GM12878 (cell line): ENCODE measurements around the gene FXN. TPM values are rescaled to one million over a fixed set of nuclear protein-coding genes. Genes with fewer than 3 reads are reported as not detected.

ENCODE experiments used
- ATAC-seq: fragments of 200-7000 bp; cut with Tn5 transposase; 3 replicates; pipeline ENCODE4 v1.9.1; 2020; ENCODE audit warnings: mild to moderate bottlenecking, moderate library complexity
- BruUV-seq: library from RNA; stranded (reverse); fragments of 400-500 nt; replicated peaks from 2 replicates; lab custom pipeline; 2021; lab: Mats Ljungman, UMichigan
- CTCF ChIA-PET: fragments of 300-600 bp; sonication (Branson Sonifier 250); formaldehyde crosslinking; extraction: SDS; loops from one replicate; lab custom pipeline; 2021; ENCODE audit warnings: inconsistent platforms; lab: Yijun Ruan, JAX
- POLR2A ChIA-PET: fragments of 350-600 bp; formaldehyde crosslinking; extraction: SDS; loops from one replicate; lab custom pipeline; 2021; ENCODE audit warnings: inconsistent platforms; lab: Charles Lee
- RAD21 ChIA-PET: fragments of 300-600 bp; sonication (Branson Sonifier 250); formaldehyde crosslinking; loops from one replicate; lab custom pipeline; 2023; ENCODE audit warnings: antibody characterized with exemption; ENCODE audit not compliant: unreplicated experiment; lab: Charles Lee
- SMC1A ChIA-PET: fragments of 300-600 bp; sonication (Branson Sonifier 250); formaldehyde crosslinking; loops from one replicate; lab custom pipeline; 2023; ENCODE audit not compliant: unreplicated experiment, uncharacterized antibody; lab: Charles Lee
- DNase-seq: peaks from one replicate; pipeline ENCODE4 v3.0.0-alpha.2; 2011; ENCODE audit warnings: low read depth, low spot score
- FAIRE-seq: peaks from 3 replicates; lab custom pipeline; 2011; peaks lifted over from hg19 to GRCh38; lab: Jason Lieb, UNC
- H2AFZ ChIP-seq: 2 replicates; pipeline ENCODE4 v1.6.0; 2011; ENCODE audit warnings: low read depth, low read length, control low read depth; ENCODE audit not compliant: control insufficient read depth
- H3K27ac ChIP-seq: 2 replicates; pipeline ENCODE4 v1.5.1; 2011; ENCODE audit warnings: control low read depth; ENCODE audit not compliant: control insufficient read depth, insufficient read depth
- H3K27me3 ChIP-seq, 2 experiments: replicated peaks in 1 of 2; 2 replicates each; pipeline versions ENCODE4 v1.6.0 to v1.6.1; 2011; ENCODE audit warnings: low read length in 1 of 2; ENCODE audit not compliant: control insufficient read depth in 2 of 2, insufficient read depth in 2 of 2
- H3K36me3 ChIP-seq, 2 experiments: 2 replicates each; pipeline ENCODE4 v1.5.1; 2011; ENCODE audit warnings: low read length in 1 of 2; ENCODE audit not compliant: control insufficient read depth in 2 of 2, insufficient read depth in 2 of 2
- H3K4me1 ChIP-seq: 2 replicates; pipeline ENCODE4 v1.6.1; 2011; ENCODE audit warnings: mild to moderate bottlenecking, low read length, moderate library complexity, mixed read lengths; ENCODE audit not compliant: control insufficient read depth, insufficient read depth
- H3K4me2 ChIP-seq: 2 replicates; pipeline ENCODE4 v1.6.0; 2011; ENCODE audit warnings: control low read depth; ENCODE audit not compliant: control insufficient read depth, insufficient read depth
- H3K4me3 ChIP-seq: fragments of 200-600 bp; sonication (generic); 2 replicates; pipeline ENCODE4 v1.5.1; 2016
- H3K79me2 ChIP-seq: 2 replicates; pipeline ENCODE4 v1.6.0; 2011; ENCODE audit warnings: low read length; ENCODE audit not compliant: control insufficient read depth, insufficient read depth
- H3K9ac ChIP-seq: 2 replicates; pipeline ENCODE4 v1.8.0; 2011; ENCODE audit warnings: low read length, control low read depth, mixed read lengths; ENCODE audit not compliant: control insufficient read depth, insufficient read depth
- H3K9me3 ChIP-seq: replicated peaks from 3 replicates; pipeline ENCODE4 v1.5.1; 2011; ENCODE audit warnings: mild to moderate bottlenecking, low read length; ENCODE audit not compliant: control insufficient read depth, insufficient read depth
- H4K20me1 ChIP-seq: 2 replicates; pipeline ENCODE4 v1.6.0; 2011; ENCODE audit not compliant: control insufficient read depth, insufficient read depth
- ESRRA ChIP-seq: IDR thresholded peaks from 2 replicates; pipeline ENCODE4 v1.6.1; 2012; ENCODE audit warnings: mild to moderate bottlenecking, low read length, improper control_type of control experiment
- HDAC6 ChIP-seq: fragments of 200-600 bp; sonication (generic); IDR thresholded peaks from one replicate; pipeline ENCODE4 v1.8.0; 2017; ENCODE audit warnings: antibody characterized with exemption; ENCODE audit not compliant: unreplicated experiment
- MAX ChIP-seq: IDR thresholded peaks from 2 replicates; pipeline ENCODE4 v1.6.1; 2012; ENCODE audit warnings: low read depth, low read length, improper control_type of control experiment
- PML ChIP-seq: IDR thresholded peaks from 2 replicates; pipeline ENCODE4 v1.6.1; 2012; ENCODE audit warnings: low read length, inconsistent platforms
- RFX5 ChIP-seq: IDR thresholded peaks from 2 replicates; pipeline ENCODE4 v1.6.1; 2011; ENCODE audit warnings: low read depth, low read length, improper control_type of control experiment
- ZNF207 ChIP-seq: fragments of 450-650 bp; IDR thresholded peaks from 2 replicates; pipeline ENCODE4 v1.6.1; 2014; ENCODE audit warnings: antibody characterized with exemption, mild to moderate bottlenecking, borderline replicate concordance
- ZSCAN29 ChIP-seq: fragments of 450-650 bp; IDR thresholded peaks from 2 replicates; pipeline ENCODE4 v1.6.1; 2017; ENCODE audit warnings: mild to moderate bottlenecking, moderate library complexity
- WGBS: methylation state at CpG from one replicate; pipeline ENCODE4 v1.1.6; 2016; ENCODE audit warnings: low lambda C conversion rate; ENCODE audit not compliant: insufficient replicate concordance, insufficient coverage; ENCODE audit errors: missing lambda C conversion rate; 5-methylcytosine and 5-hydroxymethylcytosine counted together
- in situ Hi-C: fragments of 300-500 bp; cut with MboI; formaldehyde crosslinking; loops from 9 replicates; pipeline ENCODE4 v1.14.3; 2018; ENCODE audit warnings: mixed read lengths
- intact Hi-C: fragments of 100-400 bp; cut with micrococcal nuclease; formaldehyde crosslinking; loops from one replicate; pipeline ENCODE4 v1.14.2; 2022; ENCODE audit not compliant: unreplicated experiment
- polyA plus RNA-seq, 11 experiments: library from polyadenylated mRNA; depleted of rRNA in 4 of 11; unstranded in 6 of 11; stranded (reverse) in 5 of 11; fragments of >200 nt; fragmentation: Nextera tagmentation in 4 of 11; fragmentation: Illumina TruSeq in 1 of 11; extraction: Ambion mirVana in 4 of 11; extraction: Trizol in 1 of 11; gene quantifications; 1 replicate in 1 of 11; 2 replicates in 10 of 11; pipeline versions ENCODE4 v1.2.1 to v1.2.3, GENCODE V29; 2011 to 2016; ENCODE audit warnings: inconsistent platforms in 2 of 11, missing spikeins in 2 of 11, low read depth in 1 of 11
- total RNA-seq, 4 experiments: library from RNA; depleted of rRNA in 3 of 4; stranded (reverse); fragments of >200 nt in 3 of 4; fragmentation: Illumina TruSeq in 1 of 4; extraction: Trizol in 1 of 4; gene quantifications; 2 replicates each; pipeline versions ENCODE4 v1.2.1 to v1.2.3, GENCODE V29; 2013 to 2021
- TF ChIP-seq, protein P1 (sequence below): fragments of 450-650 bp; formaldehyde crosslinking; IDR thresholded peaks from 2 replicates; pipeline ENCODE4 v1.4.0; 2020; ENCODE audit warnings: mild to moderate bottlenecking, moderate library complexity
- TF ChIP-seq, protein P2 (sequence below): fragments of 450-650 bp; IDR thresholded peaks from 2 replicates; pipeline ENCODE4 v1.6.1; 2017; ENCODE audit warnings: mild to moderate bottlenecking, moderate library complexity

Gene FXN
- total and polyA plus RNA-seq, 10 of the 15 experiments (the other 5 are each of a cell fraction or from before 2014, with no cell fraction given), result 7.3 to 78.0 (median 23.2) TPM

- Histone ChIP-seq H3K27me3 (no peaks in the 10 kb centered on the region), H2AFZ (no peak overlapping the region), H3K36me3 (no peaks in the 10 kb centered on the region), H4K20me1 (no peaks in the 10 kb centered on the region), H3K27ac (no peak overlapping the region), H3K9me3 (no peaks in the 10 kb centered on the region), H3K4me2 (no peak overlapping the region), H3K79me2 (no peaks in the 10 kb centered on the region)
- no TSS peak for BruUV-seq
- intact Hi-C loops, result no loop called here
- 68% methylated on average over 8 of the region's 8 CpGs for WGBS
- ChIA-PET RAD21 (no interaction called here), POLR2A (interaction anchor here (0.6 kb wide), 1 partner anchor 10 kb away, joined by 4 read pairs; no protein-coding TSS in a partner anchor), CTCF (interaction anchor here (1.1 kb wide), 1 partner anchor 15 kb away, joined by 3 read pairs; no protein-coding TSS in a partner anchor)
- DNase-seq (no peak), FAIRE-seq (no peak)
- TF ChIP-seq, protein P1, sequence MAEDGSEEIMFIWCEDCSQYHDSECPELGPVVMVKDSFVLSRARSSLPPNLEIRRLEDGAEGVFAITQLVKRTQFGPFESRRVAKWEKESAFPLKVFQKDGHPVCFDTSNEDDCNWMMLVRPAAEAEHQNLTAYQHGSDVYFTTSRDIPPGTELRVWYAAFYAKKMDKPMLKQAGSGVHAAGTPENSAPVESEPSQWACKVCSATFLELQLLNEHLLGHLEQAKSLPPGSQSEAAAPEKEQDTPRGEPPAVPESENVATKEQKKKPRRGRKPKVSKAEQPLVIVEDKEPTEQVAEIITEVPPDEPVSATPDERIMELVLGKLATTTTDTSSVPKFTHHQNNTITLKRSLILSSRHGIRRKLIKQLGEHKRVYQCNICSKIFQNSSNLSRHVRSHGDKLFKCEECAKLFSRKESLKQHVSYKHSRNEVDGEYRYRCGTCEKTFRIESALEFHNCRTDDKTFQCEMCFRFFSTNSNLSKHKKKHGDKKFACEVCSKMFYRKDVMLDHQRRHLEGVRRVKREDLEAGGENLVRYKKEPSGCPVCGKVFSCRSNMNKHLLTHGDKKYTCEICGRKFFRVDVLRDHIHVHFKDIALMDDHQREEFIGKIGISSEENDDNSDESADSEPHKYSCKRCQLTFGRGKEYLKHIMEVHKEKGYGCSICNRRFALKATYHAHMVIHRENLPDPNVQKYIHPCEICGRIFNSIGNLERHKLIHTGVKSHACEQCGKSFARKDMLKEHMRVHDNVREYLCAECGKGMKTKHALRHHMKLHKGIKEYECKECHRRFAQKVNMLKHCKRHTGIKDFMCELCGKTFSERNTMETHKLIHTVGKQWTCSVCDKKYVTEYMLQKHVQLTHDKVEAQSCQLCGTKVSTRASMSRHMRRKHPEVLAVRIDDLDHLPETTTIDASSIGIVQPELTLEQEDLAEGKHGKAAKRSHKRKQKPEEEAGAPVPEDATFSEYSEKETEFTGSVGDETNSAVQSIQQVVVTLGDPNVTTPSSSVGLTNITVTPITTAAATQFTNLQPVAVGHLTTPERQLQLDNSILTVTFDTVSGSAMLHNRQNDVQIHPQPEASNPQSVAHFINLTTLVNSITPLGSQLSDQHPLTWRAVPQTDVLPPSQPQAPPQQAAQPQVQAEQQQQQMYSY, result no peak
- TF ChIP-seq ESRRA, result no peak
- TF ChIP-seq, protein P2, sequence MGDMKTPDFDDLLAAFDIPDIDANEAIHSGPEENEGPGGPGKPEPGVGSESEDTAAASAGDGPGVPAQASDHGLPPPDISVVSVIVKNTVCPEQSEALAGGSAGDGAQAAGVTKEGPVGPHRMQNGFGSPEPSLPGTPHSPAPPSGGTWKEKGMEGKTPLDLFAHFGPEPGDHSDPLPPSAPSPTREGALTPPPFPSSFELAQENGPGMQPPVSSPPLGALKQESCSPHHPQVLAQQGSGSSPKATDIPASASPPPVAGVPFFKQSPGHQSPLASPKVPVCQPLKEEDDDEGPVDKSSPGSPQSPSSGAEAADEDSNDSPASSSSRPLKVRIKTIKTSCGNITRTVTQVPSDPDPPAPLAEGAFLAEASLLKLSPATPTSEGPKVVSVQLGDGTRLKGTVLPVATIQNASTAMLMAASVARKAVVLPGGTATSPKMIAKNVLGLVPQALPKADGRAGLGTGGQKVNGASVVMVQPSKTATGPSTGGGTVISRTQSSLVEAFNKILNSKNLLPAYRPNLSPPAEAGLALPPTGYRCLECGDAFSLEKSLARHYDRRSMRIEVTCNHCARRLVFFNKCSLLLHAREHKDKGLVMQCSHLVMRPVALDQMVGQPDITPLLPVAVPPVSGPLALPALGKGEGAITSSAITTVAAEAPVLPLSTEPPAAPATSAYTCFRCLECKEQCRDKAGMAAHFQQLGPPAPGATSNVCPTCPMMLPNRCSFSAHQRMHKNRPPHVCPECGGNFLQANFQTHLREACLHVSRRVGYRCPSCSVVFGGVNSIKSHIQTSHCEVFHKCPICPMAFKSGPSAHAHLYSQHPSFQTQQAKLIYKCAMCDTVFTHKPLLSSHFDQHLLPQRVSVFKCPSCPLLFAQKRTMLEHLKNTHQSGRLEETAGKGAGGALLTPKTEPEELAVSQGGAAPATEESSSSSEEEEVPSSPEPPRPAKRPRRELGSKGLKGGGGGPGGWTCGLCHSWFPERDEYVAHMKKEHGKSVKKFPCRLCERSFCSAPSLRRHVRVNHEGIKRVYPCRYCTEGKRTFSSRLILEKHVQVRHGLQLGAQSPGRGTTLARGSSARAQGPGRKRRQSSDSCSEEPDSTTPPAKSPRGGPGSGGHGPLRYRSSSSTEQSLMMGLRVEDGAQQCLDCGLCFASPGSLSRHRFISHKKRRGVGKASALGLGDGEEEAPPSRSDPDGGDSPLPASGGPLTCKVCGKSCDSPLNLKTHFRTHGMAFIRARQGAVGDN, result no peak
- TF ChIP-seq ZNF207, result no peak
- TF ChIP-seq MAX, result no peak
- no peak for TF ChIP-seq HDAC6
- no peak for TF ChIP-seq ZSCAN29
- no peak for TF ChIP-seq RFX5
- TF ChIP-seq PML, result no peak
- TF ChIP-seq, all 136 proteins: peak for 0
- SMC1A ChIA-PET, result interaction anchor here (0.7 to 1.1 kb wide), 3 partner anchors 8 to 46 kb away, joined by 3 to 4 read pairs (median 4); no protein-coding TSS in a partner anchor
- Histone ChIP-seq H3K4me3 (no peak overlapping the region), H3K4me1 (no peaks in the 10 kb centered on the region), H3K9ac (no peak overlapping the region)
- in situ Hi-C loops, result no loop called here
- no peak for ATAC-seq
Observed at GRCh38 chr9:69145144-69145715, 109.7 kb downstream of the FXN start.
